HL-60 (cell line): ENCODE data around the gene GPS1.

Experiments used
- GABPA ChIP-seq: IDR thresholded peaks from 2 replicates; pipeline ENCODE4 v1.6.1; 2012; ENCODE audit warnings: low read depth
- POLR2AphosphoS5 ChIP-seq: IDR thresholded peaks from 2 replicates; pipeline ENCODE4 v1.6.1; 2012; ENCODE audit warnings: low read depth
- TF ChIP-seq, protein P1 (sequence below): IDR thresholded peaks from one replicate; pipeline ENCODE4 v1.5.1; 2011; ENCODE audit warnings: low read length, control low read depth, inconsistent platforms; ENCODE audit not compliant: insufficient read depth
- TF ChIP-seq, protein P2 (sequence below): IDR thresholded peaks from 2 replicates; pipeline ENCODE4 v1.6.1; 2012; ENCODE audit warnings: low read depth; ENCODE audit not compliant: insufficient replicate concordance

DNA sequence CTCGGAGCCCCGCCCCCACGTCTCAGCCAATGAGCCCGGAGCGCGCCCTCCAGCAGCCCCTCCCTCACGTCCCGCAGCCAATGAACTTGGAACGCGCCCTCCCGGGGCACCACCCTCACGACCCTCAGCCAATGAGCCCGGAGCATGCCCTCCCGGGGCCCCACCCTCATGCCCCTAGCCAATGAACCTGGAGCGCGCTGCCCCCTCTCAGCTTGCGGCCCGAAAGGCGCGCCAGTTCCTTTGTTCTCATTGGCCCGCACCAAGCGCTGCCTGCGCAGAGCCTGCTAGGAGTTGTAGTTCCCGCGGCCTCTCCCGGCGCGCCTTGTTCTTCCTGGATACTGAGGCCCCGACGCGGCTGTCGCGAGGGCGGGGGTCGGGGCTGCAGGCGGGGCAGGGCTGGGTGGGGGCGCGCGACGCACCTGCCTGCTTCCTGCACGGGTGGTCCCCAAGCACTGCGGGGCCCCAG is 28.7 kb upstream of the GPS1 start, which contains the start of gene LRRC45:
- no peak for TF ChIP-seq POLR2AphosphoS5
- TF ChIP-seq, protein P1, sequence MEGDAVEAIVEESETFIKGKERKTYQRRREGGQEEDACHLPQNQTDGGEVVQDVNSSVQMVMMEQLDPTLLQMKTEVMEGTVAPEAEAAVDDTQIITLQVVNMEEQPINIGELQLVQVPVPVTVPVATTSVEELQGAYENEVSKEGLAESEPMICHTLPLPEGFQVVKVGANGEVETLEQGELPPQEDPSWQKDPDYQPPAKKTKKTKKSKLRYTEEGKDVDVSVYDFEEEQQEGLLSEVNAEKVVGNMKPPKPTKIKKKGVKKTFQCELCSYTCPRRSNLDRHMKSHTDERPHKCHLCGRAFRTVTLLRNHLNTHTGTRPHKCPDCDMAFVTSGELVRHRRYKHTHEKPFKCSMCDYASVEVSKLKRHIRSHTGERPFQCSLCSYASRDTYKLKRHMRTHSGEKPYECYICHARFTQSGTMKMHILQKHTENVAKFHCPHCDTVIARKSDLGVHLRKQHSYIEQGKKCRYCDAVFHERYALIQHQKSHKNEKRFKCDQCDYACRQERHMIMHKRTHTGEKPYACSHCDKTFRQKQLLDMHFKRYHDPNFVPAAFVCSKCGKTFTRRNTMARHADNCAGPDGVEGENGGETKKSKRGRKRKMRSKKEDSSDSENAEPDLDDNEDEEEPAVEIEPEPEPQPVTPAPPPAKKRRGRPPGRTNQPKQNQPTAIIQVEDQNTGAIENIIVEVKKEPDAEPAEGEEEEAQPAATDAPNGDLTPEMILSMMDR = no peak
- TF ChIP-seq, protein P2, sequence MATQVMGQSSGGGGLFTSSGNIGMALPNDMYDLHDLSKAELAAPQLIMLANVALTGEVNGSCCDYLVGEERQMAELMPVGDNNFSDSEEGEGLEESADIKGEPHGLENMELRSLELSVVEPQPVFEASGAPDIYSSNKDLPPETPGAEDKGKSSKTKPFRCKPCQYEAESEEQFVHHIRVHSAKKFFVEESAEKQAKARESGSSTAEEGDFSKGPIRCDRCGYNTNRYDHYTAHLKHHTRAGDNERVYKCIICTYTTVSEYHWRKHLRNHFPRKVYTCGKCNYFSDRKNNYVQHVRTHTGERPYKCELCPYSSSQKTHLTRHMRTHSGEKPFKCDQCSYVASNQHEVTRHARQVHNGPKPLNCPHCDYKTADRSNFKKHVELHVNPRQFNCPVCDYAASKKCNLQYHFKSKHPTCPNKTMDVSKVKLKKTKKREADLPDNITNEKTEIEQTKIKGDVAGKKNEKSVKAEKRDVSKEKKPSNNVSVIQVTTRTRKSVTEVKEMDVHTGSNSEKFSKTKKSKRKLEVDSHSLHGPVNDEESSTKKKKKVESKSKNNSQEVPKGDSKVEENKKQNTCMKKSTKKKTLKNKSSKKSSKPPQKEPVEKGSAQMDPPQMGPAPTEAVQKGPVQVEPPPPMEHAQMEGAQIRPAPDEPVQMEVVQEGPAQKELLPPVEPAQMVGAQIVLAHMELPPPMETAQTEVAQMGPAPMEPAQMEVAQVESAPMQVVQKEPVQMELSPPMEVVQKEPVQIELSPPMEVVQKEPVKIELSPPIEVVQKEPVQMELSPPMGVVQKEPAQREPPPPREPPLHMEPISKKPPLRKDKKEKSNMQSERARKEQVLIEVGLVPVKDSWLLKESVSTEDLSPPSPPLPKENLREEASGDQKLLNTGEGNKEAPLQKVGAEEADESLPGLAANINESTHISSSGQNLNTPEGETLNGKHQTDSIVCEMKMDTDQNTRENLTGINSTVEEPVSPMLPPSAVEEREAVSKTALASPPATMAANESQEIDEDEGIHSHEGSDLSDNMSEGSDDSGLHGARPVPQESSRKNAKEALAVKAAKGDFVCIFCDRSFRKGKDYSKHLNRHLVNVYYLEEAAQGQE = no peak
- TF ChIP-seq GABPA = no peak; the same call in 1 of the 2 replicates
